Endothelial cell of umbilical vein (primary cell): ENCODE measurements around the gene EIF4A3.

Experiments
- EZH2 ChIP-seq: IDR thresholded peaks from 2 replicates; pipeline ENCODE4 v1.6.1; 2012; ENCODE audit warnings: borderline replicate concordance, low read depth, mild to moderate bottlenecking, moderate library complexity, low read length, inconsistent platforms; ENCODE audit not compliant: severe bottlenecking
- POLR2AphosphoS5 ChIP-seq: IDR thresholded peaks from 2 replicates; pipeline ENCODE4 v1.6.1; 2012; ENCODE audit warnings: low read depth, mild to moderate bottlenecking, control low read depth, low read length, moderate library complexity; ENCODE audit not compliant: insufficient read depth
- TF ChIP-seq, protein P1 (sequence below), 2 donors: IDR thresholded peaks; 1 replicate in 1 of 2; 2 replicates in 1 of 2; pipeline ENCODE4 v1.5.1; 2011; ENCODE audit warnings: low read length in 2 of 2, mild to moderate bottlenecking in 2 of 2, moderate library complexity in 2 of 2, control low read depth in 1 of 2, inconsistent platforms in 1 of 2, low read depth in 1 of 2; ENCODE audit not compliant: insufficient read depth in 1 of 2; ENCODE audit errors: extremely low read depth in 1 of 2
- TF ChIP-seq, protein P2 (sequence below): IDR thresholded peaks from 2 replicates; pipeline ENCODE4 v1.6.1; 2011; ENCODE audit not compliant: insufficient read depth, insufficient read length

DNA sequence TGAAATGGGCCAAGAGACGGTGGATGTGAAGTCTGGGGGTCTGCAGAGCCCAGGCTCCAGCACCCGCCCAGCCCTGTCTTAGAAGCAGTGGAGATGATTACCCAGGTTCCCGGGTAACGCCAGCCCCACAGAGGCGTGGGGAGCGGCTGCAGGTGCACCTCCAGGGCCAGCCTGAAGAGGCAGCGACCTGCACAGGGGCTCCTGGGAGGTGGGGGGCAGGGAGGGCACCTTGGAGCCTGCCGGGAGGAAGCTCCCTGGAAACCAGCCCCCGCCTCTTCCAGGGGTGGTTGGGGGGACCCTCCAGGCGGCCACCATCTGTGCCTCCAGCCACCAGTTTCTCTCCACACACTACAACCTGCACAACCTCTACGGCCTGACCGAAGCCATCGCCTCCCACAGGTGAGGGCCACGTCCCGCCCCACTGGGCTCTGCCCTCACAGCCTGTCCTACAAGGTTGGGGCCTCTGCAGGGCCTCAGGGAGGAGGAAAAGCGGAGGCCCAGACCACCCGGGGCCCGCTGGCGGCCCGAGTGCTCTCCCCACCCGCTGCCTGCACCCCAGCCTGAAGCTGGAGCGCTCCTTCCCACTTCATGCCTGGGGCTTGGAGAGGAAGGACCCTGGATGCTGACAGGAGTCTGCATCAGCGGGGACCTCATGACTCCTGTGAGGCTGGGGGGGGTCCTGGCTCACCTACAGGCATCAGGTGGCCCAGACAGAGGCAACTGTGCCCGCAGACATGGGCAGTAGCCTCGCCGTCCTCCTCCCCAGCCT, 35.0 kb downstream of the EIF4A3 start:
- TF ChIP-seq, protein P1, sequence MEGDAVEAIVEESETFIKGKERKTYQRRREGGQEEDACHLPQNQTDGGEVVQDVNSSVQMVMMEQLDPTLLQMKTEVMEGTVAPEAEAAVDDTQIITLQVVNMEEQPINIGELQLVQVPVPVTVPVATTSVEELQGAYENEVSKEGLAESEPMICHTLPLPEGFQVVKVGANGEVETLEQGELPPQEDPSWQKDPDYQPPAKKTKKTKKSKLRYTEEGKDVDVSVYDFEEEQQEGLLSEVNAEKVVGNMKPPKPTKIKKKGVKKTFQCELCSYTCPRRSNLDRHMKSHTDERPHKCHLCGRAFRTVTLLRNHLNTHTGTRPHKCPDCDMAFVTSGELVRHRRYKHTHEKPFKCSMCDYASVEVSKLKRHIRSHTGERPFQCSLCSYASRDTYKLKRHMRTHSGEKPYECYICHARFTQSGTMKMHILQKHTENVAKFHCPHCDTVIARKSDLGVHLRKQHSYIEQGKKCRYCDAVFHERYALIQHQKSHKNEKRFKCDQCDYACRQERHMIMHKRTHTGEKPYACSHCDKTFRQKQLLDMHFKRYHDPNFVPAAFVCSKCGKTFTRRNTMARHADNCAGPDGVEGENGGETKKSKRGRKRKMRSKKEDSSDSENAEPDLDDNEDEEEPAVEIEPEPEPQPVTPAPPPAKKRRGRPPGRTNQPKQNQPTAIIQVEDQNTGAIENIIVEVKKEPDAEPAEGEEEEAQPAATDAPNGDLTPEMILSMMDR (IDR thresholded peaks at IDR 0.05; ENCODE audit: extremely low read depth in 1 of 2, insufficient read depth in 1 of 2, low read depth in 1 of 2, low read length in 2 of 2), result no peak
- TF ChIP-seq, protein P2, sequence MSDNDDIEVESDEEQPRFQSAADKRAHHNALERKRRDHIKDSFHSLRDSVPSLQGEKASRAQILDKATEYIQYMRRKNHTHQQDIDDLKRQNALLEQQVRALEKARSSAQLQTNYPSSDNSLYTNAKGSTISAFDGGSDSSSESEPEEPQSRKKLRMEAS, result no peak
- TF ChIP-seq POLR2AphosphoS5 (no peak), EZH2 (no peak)
